Osteoblast (primary cell): ENCODE data around the gene DYNC2H1. TPM values are rescaled to one million over a fixed set of nuclear protein-coding genes. Genes with fewer than 3 reads are reported as not detected.
A peak's percentile ranks its signal among the peaks of the same experiment; 100 is the strongest.

Source experiments
- DNase-seq: peaks from one replicate; pipeline ENCODE4 v3.0.0; 2011; ENCODE audit warnings: low spot score, mixed read lengths; ENCODE audit not compliant: insufficient read length; ENCODE audit errors: missing footprints
- H2AFZ ChIP-seq: 2 replicates; pipeline ENCODE4 v1.6.0; 2011; ENCODE audit warnings: mild to moderate bottlenecking, low read length
- H3K27ac ChIP-seq: 2 replicates; pipeline ENCODE4 v1.5.1; 2011; ENCODE audit warnings: mild to moderate bottlenecking, low read depth, low read length, moderate library complexity
- H3K27me3 ChIP-seq: 2 replicates; pipeline ENCODE4 v1.6.0; 2012; ENCODE audit warnings: mild to moderate bottlenecking, control low read depth, inconsistent platforms, low read length, moderate library complexity; ENCODE audit not compliant: insufficient read depth
- H3K36me3 ChIP-seq: 2 replicates; pipeline ENCODE4 v1.5.1; 2011; ENCODE audit warnings: mild to moderate bottlenecking, low read length, control low read depth, moderate library complexity; ENCODE audit not compliant: insufficient read depth
- H3K4me1 ChIP-seq: 2 replicates; pipeline ENCODE4 v1.5.1; 2011; ENCODE audit warnings: mild to moderate bottlenecking, low read length, control low read depth, moderate library complexity; ENCODE audit not compliant: insufficient read depth
- H3K4me2 ChIP-seq: 2 replicates; pipeline ENCODE4 v1.6.0; 2011; ENCODE audit warnings: mild to moderate bottlenecking, low read length; ENCODE audit not compliant: insufficient read depth
- H3K4me3 ChIP-seq: fragments of 200-600 bp; sonication (generic); 3 replicates; pipeline ENCODE4 v1.5.1; 2012; ENCODE audit warnings: mild to moderate bottlenecking, low read length, inconsistent platforms; ENCODE audit not compliant: insufficient read depth
- H3K79me2 ChIP-seq: 2 replicates; pipeline ENCODE4 v1.6.0; 2012; ENCODE audit warnings: mild to moderate bottlenecking, low read length, control low read depth, inconsistent platforms; ENCODE audit not compliant: insufficient read depth
- H3K9me3 ChIP-seq: 2 replicates; pipeline ENCODE4 v1.5.1; 2011; ENCODE audit warnings: low read depth, low read length, control low read depth
- H4K20me1 ChIP-seq: 2 replicates; pipeline ENCODE4 v1.6.0; 2012; ENCODE audit warnings: mild to moderate bottlenecking, low read length, control low read depth; ENCODE audit not compliant: insufficient read depth
- CTCF ChIP-seq: IDR thresholded peaks from 2 replicates; pipeline ENCODE4 v1.5.1; 2011; ENCODE audit warnings: mild to moderate bottlenecking, low read depth, low read length, moderate library complexity; ENCODE audit errors: extremely low read depth
- total RNA-seq: library from RNA; depleted of rRNA; stranded (reverse); fragments of >200 nt; gene quantifications from 2 replicates; pipeline ENCODE4 v1.2.3, GENCODE V29; 2012

DYNC2H1 gene
- total RNA-seq, 1 donor, result 82.2 TPM

DNA sequence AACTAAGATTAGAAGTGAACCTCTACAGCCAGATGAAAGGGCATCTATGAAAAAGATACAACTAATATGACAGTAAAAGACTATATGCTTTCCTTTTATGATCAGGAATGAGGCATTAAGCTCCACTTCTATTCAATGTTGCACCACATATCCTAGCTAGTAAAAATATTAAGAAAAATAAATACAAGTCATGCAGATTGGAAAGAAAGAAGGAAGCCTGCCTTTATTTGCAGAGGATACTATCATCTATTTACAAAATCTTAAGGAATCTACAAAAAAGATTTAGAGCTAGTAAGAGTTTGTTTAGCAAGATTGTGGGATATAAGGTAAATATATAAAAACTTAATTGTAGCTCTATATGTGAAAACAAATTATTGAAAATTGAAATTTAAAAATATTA is 308.8 kb downstream of the DYNC2H1 start:
- no peak for TF ChIP-seq CTCF
- Histone ChIP-seq H3K27me3 (no peaks in the 10 kb centered on the region), H3K79me2 (no peaks in the 10 kb centered on the region), H4K20me1 (no peaks in the 10 kb centered on the region), H3K36me3 (no peaks in the 10 kb centered on the region), H3K4me3 (no peak overlapping the region), H3K9me3 (no peaks in the 10 kb centered on the region), H3K4me2 (no peak overlapping the region), H3K27ac (no peak overlapping the region), H2AFZ (no peak overlapping the region), H3K4me1 (no peaks in the 10 kb centered on the region)
- DNase-seq, result no peak

DNA sequence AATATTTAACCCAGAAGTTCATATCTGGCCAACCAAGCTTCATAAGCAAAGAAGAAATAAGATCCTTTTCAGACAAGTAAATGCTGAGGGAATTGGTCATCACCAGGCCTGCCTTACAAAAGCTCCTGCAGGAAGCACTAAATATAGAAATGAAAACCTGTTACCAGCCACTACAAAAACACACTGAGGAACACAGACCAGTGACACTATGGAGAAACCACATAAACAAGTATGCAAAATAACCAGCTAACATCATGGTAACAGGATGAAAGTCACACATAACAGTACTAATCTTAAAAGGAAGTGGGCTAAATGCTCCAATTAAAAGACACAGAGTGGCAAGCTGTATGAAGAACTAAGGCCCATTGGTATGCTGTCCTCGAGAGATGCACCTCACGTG is 311.4 kb downstream of the DYNC2H1 start:
- Histone ChIP-seq H3K27ac (no peak overlapping the region), H3K79me2 (no peaks in the 10 kb centered on the region), H3K9me3 (no peaks in the 10 kb centered on the region), H3K36me3 (no peaks in the 10 kb centered on the region), H4K20me1 (no peaks in the 10 kb centered on the region), H3K4me2 (no peak overlapping the region), H3K4me1 (no peaks in the 10 kb centered on the region), H3K4me3 (no peak overlapping the region), H3K27me3 (no peaks in the 10 kb centered on the region), H2AFZ (no peak overlapping the region)
- TF ChIP-seq CTCF, result no peak
- DNase-seq, result no peak

GRCh38 chr11:103433386-103434072 is 324.3 kb downstream of the DYNC2H1 start:
- Histone ChIP-seq H3K36me3 (no peaks in the 10 kb centered on the region), H3K4me2 (no peak overlapping the region), H3K27ac (no peak overlapping the region)

DNA sequence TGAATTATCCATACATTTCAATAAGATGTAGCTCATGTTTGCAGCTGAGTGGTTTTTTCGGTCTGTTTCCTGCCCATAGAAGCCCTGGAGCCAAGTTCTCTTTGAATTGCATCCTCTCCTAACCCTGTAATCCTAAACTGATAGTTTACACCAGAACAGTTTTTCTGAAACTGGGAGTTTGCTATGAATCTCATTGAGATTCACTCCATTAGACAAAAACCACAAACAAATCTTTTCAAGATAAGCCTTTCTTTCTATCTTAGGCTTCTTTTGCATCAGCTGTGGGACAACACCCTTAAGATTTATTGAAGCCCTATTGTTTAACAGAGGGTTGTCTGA is 324.8 kb downstream of the DYNC2H1 start:
- Histone ChIP-seq H3K4me3 (no peak overlapping the region), H4K20me1 (no peaks in the 10 kb centered on the region), H3K9me3 (no peaks in the 10 kb centered on the region), H3K79me2 (no peaks in the 10 kb centered on the region), H3K4me1 (peaks cover 11% of the 10 kb centered on the region), H3K4me2 (no peak overlapping the region), H2AFZ (no peak overlapping the region), H3K27ac (no peak overlapping the region), H3K27me3 (no peaks in the 10 kb centered on the region), H3K36me3 (no peaks in the 10 kb centered on the region)
- no peak for DNase-seq
- no peak for TF ChIP-seq CTCF

More at GRCh38 chr11:103433386-103434072, 324.3 kb downstream of the DYNC2H1 start:
- no peaks in the 10 kb centered on the region for H3K9me3 ChIP-seq
- H2AFZ ChIP-seq, result no peak overlapping the region
- no peaks in the 10 kb centered on the region for H3K27me3 ChIP-seq
- no peaks in the 10 kb centered on the region for H3K79me2 ChIP-seq
- peaks cover 11% of the 10 kb centered on the region for H3K4me1 ChIP-seq
- H4K20me1 ChIP-seq, result no peaks in the 10 kb centered on the region
- no peak for TF ChIP-seq CTCF
- DNase-seq, result peak; percentile 89
- H3K4me3 ChIP-seq, result no peak overlapping the region
